HepG2 (cell line): Measurements from ENCODE around the gene HSP90AB1. TPM values are rescaled to one million over a fixed set of nuclear protein-coding genes. Genes with fewer than 3 reads are reported as not detected.

Source experiments
- ARNT ChIP-seq: fragments of 450-650 bp; IDR thresholded peaks from 2 replicates; pipeline ENCODE4 v1.6.1; 2017
- CAMTA2 ChIP-seq: sonication (generic); formaldehyde crosslinking; IDR thresholded peaks from 2 replicates; pipeline ENCODE4 v1.4.0; 2020; ENCODE audit warnings: mild to moderate bottlenecking, missing genetic modification reagents, borderline replicate concordance
- ESRRA ChIP-seq: sonication (generic); formaldehyde crosslinking; IDR thresholded peaks from 2 replicates; pipeline ENCODE4 v1.5.1; 2020; ENCODE audit warnings: mild to moderate bottlenecking, low read depth, missing genetic modification reagents
- NFIC ChIP-seq: IDR thresholded peaks from 2 replicates; pipeline ENCODE4 v1.6.1; 2012; ENCODE audit warnings: mild to moderate bottlenecking, low read length, inconsistent platforms
- PHF5A ChIP-seq: IDR thresholded peaks from one replicate; pipeline ENCODE4 v1.6.1; 2018; ENCODE audit warnings: low read depth, missing genetic modification reagents; ENCODE audit not compliant: unreplicated experiment
- RXRB ChIP-seq: IDR thresholded peaks from 2 replicates; pipeline ENCODE4 v1.6.1; 2016; ENCODE audit warnings: borderline replicate concordance, missing genetic modification reagents, missing compliant biosample characterization
- SKI ChIP-seq: fragments of 450-650 bp; IDR thresholded peaks from one replicate; pipeline ENCODE4 v1.6.1; 2018; ENCODE audit warnings: mild to moderate bottlenecking; ENCODE audit not compliant: partially characterized antibody
- ZFP36L2 ChIP-seq: sonication (generic); formaldehyde crosslinking; IDR thresholded peaks from 2 replicates; pipeline ENCODE4 v1.4.0; 2020; ENCODE audit warnings: missing genetic modification reagents
- ZNF260 ChIP-seq: sonication (generic); formaldehyde crosslinking; IDR thresholded peaks from 2 replicates; pipeline ENCODE4 v1.4.0; 2020; ENCODE audit warnings: missing genetic modification reagents, low read depth, mild to moderate bottlenecking, borderline replicate concordance
- ZNF562 ChIP-seq: sonication (generic); formaldehyde crosslinking; IDR thresholded peaks from 2 replicates; pipeline ENCODE4 v1.8.0; 2022; ENCODE audit warnings: missing genetic modification reagents, borderline replicate concordance
- ZNF615 ChIP-seq: sonication (generic); formaldehyde crosslinking; IDR thresholded peaks from 2 replicates; pipeline ENCODE4 v1.5.0; 2020; ENCODE audit warnings: mild to moderate bottlenecking, missing genetic modification reagents, borderline replicate concordance
- ZNF768 ChIP-seq: sonication (generic); formaldehyde crosslinking; IDR thresholded peaks from 2 replicates; pipeline ENCODE4 v1.4.0; 2020; ENCODE audit warnings: missing genetic modification reagents
- ZNF883 ChIP-seq: sonication (generic); formaldehyde crosslinking; IDR thresholded peaks from 2 replicates; pipeline ENCODE4 v1.5.1; 2020; ENCODE audit warnings: mild to moderate bottlenecking, missing genetic modification reagents; ENCODE audit errors: not compliant biosample characterization
- polyA plus RNA-seq, 8 experiments: library from polyadenylated mRNA; depleted of rRNA in 3 of 8; stranded (reverse) in 7 of 8; unstranded in 1 of 8; fragments of >200 nt; fragmentation: Illumina TruSeq in 4 of 8; extraction: Trizol in 4 of 8; gene quantifications; 2 replicates each; pipeline versions ENCODE4 v1.2.1 to v1.2.3, GENCODE V29; 2011 to 2016; ENCODE audit warnings: low read depth in 4 of 8, missing spikeins in 1 of 8, mixed read lengths in 1 of 8; ENCODE audit not compliant: insufficient read depth in 1 of 8
- total RNA-seq, 5 experiments: library from RNA; depleted of rRNA; stranded (reverse); fragments of >200 nt; fragmentation: Illumina TruSeq; extraction: Trizol; gene quantifications; 2 replicates each; pipeline ENCODE4 v1.2.3, GENCODE V29; 2016; ENCODE audit warnings: low read depth in 1 of 5
- TF ChIP-seq, protein P1 (sequence below): sonication (generic); formaldehyde crosslinking; IDR thresholded peaks from 2 replicates; pipeline ENCODE4 v1.8.0; 2022; ENCODE audit warnings: missing genetic modification reagents, mild to moderate bottlenecking, moderate library complexity, borderline replicate concordance
- TF ChIP-seq, protein P2 (sequence below): sonication (generic); formaldehyde crosslinking; IDR thresholded peaks from 2 replicates; pipeline ENCODE4 v1.4.0; 2020; ENCODE audit warnings: missing genetic modification reagents, borderline replicate concordance
- TF ChIP-seq, protein P3 (sequence below): sonication (generic); formaldehyde crosslinking; IDR thresholded peaks from 2 replicates; pipeline ENCODE4 v1.4.0; 2020; ENCODE audit warnings: low read depth, missing genetic modification reagents
- TF ChIP-seq, protein P4 (sequence below): fragments of 450-650 bp; IDR thresholded peaks from 2 replicates; pipeline ENCODE4 v1.6.1; 2017

Gene HSP90AB1
- total and polyA plus RNA-seq, 2 of the 13 experiments (the other 11 are each of a cell fraction or from before 2014, with no cell fraction given) = 1,325 to 1,472 TPM

DNA sequence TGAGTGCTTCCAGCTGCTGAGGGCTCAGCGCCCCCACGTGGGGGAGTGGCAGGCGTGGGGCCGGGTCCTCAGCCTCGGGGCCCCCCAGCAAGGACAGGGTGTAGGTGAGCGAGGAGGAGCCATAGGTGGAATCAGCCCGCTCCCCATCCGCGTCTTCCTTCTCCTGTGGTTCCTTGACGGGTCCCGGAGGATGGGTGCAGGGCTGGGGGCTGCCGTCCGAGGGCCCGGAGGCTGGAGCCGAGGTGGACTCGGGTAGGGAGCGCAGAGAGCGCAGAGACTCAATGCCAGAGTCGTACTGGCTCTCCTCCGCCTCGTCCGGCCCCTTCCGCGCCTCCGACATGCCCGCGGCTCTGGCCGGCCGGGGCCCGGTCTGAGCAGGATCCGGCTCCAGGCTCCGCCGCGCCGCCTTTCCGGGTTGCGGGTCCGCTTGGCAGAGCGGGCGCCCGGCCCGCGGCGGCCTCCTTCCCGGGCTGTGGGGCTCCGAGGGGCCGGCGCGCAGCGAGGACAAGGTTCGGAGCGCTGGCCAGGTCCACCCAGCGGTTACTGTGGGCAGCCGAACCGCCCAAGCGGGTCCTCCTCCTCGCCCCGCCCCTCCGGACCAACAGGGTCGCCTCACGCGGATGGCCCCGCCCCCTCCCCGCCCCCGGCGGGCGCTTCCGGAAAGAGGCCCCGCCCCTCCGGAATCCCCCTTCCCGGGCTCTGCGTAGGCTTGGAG is 18.3 kb downstream of the HSP90AB1 start, which contains the start of gene NFKBIE (continued):
- TF ChIP-seq, protein P1, sequence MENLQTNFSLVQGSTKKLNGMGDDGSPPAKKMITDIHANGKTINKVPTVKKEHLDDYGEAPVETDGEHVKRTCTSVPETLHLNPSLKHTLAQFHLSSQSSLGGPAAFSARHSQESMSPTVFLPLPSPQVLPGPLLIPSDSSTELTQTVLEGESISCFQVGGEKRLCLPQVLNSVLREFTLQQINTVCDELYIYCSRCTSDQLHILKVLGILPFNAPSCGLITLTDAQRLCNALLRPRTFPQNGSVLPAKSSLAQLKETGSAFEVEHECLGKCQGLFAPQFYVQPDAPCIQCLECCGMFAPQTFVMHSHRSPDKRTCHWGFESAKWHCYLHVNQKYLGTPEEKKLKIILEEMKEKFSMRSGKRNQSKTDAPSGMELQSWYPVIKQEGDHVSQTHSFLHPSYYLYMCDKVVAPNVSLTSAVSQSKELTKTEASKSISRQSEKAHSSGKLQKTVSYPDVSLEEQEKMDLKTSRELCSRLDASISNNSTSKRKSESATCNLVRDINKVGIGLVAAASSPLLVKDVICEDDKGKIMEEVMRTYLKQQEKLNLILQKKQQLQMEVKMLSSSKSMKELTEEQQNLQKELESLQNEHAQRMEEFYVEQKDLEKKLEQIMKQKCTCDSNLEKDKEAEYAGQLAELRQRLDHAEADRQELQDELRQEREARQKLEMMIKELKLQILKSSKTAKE = peak; percentile 43; the same call in 1 of the 2 replicates
- TF ChIP-seq RXRB (CRISPR knock-in tag) (peak; percentile 9; the same call in 1 of the 2 replicates), ZFP36L2 (CRISPR knock-in tag) (no peak), SKI (peak; percentile 10), ESRRA (0 out of 2 replicates have a peak, but pooled peaks have one; percentile 17), NFIC (no peak), ZNF260 (no peak; the same call in 1 of the 2 replicates), ZNF615 (CRISPR knock-in tag) (no peak), ZNF562 (CRISPR knock-in tag) (no peak), ZNF883 (CRISPR knock-in tag) (peak; percentile 71), ZNF768 (CRISPR knock-in tag) (peak; percentile 59; the same call in 1 of the 2 replicates), ARNT (no peak), PHF5A (no peak), CAMTA2 (CRISPR knock-in tag) (no peak)
- TF ChIP-seq, protein P2, sequence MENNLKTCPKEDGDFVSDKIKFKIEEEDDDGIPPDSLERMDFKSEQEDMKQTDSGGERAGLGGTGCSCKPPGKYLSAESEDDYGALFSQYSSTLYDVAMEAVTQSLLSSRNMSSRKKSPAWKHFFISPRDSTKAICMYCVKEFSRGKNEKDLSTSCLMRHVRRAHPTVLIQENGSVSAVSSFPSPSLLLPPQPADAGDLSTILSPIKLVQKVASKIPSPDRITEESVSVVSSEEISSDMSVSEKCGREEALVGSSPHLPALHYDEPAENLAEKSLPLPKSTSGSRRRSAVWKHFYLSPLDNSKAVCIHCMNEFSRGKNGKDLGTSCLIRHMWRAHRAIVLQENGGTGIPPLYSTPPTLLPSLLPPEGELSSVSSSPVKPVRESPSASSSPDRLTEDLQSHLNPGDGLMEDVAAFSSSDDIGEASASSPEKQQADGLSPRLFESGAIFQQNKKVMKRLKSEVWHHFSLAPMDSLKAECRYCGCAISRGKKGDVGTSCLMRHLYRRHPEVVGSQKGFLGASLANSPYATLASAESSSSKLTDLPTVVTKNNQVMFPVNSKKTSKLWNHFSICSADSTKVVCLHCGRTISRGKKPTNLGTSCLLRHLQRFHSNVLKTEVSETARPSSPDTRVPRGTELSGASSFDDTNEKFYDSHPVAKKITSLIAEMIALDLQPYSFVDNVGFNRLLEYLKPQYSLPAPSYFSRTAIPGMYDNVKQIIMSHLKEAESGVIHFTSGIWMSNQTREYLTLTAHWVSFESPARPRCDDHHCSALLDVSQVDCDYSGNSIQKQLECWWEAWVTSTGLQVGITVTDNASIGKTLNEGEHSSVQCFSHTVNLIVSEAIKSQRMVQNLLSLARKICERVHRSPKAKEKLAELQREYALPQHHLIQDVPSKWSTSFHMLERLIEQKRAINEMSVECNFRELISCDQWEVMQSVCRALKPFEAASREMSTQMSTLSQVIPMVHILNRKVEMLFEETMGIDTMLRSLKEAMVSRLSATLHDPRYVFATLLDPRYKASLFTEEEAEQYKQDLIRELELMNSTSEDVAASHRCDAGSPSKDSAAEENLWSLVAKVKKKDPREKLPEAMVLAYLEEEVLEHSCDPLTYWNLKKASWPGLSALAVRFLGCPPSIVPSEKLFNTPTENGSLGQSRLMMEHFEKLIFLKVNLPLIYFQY (CRISPR knock-in tag) = peak; percentile 98
- TF ChIP-seq, protein P3, sequence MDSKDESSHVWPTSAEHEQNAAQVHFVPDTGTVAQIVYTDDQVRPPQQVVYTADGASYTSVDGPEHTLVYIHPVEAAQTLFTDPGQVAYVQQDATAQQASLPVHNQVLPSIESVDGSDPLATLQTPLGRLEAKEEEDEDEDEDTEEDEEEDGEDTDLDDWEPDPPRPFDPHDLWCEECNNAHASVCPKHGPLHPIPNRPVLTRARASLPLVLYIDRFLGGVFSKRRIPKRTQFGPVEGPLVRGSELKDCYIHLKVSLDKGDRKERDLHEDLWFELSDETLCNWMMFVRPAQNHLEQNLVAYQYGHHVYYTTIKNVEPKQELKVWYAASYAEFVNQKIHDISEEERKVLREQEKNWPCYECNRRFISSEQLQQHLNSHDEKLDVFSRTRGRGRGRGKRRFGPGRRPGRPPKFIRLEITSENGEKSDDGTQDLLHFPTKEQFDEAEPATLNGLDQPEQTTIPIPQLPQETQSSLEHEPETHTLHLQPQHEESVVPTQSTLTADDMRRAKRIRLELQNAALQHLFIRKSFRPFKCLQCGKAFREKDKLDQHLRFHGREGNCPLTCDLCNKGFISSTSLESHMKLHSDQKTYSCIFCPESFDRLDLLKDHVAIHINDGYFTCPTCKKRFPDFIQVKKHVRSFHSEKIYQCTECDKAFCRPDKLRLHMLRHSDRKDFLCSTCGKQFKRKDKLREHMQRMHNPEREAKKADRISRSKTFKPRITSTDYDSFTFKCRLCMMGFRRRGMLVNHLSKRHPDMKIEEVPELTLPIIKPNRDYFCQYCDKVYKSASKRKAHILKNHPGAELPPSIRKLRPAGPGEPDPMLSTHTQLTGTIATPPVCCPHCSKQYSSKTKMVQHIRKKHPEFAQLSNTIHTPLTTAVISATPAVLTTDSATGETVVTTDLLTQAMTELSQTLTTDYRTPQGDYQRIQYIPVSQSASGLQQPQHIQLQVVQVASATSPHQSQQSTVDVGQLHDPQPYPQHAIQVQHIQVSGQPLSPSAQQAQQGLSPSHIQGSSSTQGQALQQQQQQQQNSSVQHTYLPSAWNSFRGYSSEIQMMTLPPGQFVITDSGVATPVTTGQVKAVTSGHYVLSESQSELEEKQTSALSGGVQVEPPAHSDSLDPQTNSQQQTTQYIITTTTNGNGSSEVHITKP (CRISPR knock-in tag) = no peak; the same call in none of the 2 replicates
- TF ChIP-seq, protein P4, sequence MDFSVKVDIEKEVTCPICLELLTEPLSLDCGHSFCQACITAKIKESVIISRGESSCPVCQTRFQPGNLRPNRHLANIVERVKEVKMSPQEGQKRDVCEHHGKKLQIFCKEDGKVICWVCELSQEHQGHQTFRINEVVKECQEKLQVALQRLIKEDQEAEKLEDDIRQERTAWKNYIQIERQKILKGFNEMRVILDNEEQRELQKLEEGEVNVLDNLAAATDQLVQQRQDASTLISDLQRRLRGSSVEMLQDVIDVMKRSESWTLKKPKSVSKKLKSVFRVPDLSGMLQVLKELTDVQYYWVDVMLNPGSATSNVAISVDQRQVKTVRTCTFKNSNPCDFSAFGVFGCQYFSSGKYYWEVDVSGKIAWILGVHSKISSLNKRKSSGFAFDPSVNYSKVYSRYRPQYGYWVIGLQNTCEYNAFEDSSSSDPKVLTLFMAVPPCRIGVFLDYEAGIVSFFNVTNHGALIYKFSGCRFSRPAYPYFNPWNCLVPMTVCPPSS = no peak
